ENCODE results near the gene PIM1. TPM values are rescaled to one million over a fixed set of nuclear protein-coding genes. Genes with fewer than 3 reads are reported as not detected.
"Not testable (repeated sequence)": the region's sequence is repeated elsewhere in the genome, so short reads cannot be mapped to it uniquely, and the experiment has no call there.

PIM1 gene
- total and polyA plus RNA-seq, 9 of the 15 experiments (the other 6 are each of a cell fraction or from before 2014, with no cell fraction given) = 19.0 to 789 (median 212) TPM

GRCh38 chr6:37127961-37128862, 41.7 kb upstream of the PIM1 start (continued):
- TF ChIP-seq HBP1 (CRISPR knock-in tag; IDR thresholded peaks at IDR 0.05) = 0 out of 2 replicates have a peak, but pooled peaks have one; percentile 59

- peak overlapping the region; percentile 89 for H2AFZ ChIP-seq (ENCODE audit: low read depth, low read length)
- in situ Hi-C loops (cut with MboI); H3K9me1 ChIP-seq (ENCODE audit: control insufficient read depth, insufficient read depth, low read length); H3K9me3 ChIP-seq (replicated peaks; ENCODE audit: control insufficient read depth, insufficient read depth, low read depth, low read length); H3K27me3 ChIP-seq (ENCODE audit: control insufficient read depth in 2 of 2, insufficient read depth in 2 of 2, low read length in 2 of 2); H3K36me3 ChIP-seq (ENCODE audit: control insufficient read depth, insufficient read depth, low read length); BruUV-seq (replicated peaks); H4K20me1 ChIP-seq (replicated peaks; ENCODE audit: control insufficient read depth, insufficient read depth, low read length); CTCF ChIA-PET (ENCODE audit: low intra/inter-chr PET ratio); H3K79me2 ChIP-seq (ENCODE audit: control insufficient read depth, insufficient read depth, low read length); H3K4me3 ChIP-seq: not testable (repeated sequence)
- FAIRE-seq (peak; percentile 15), DNase-seq (ENCODE audit: extremely low read depth in 1 of 4, low spot score in 3 of 4) (peak in 2 of 4 experiments; percentile 46 to 59), ATAC-seq (peak; percentile 13)
- 62% methylated on average over 12 of the region's 12 CpGs for WGBS (ENCODE audit: insufficient coverage, low coverage, missing lambda C conversion rate)
- intact Hi-C loops (cut with micrococcal nuclease) = loop anchor here (1.0 to 5.0 kb wide), 3 partner anchors 43 to 362 kb away; no protein-coding TSS in a partner anchor
- H3K4me2 ChIP-seq (ENCODE audit: insufficient read depth, low read length) = peak overlapping the region; percentile 42; the same call in 1 of the 2 replicates
- peak overlapping the region; percentile 60; a peak in 3 of 4 replicates for H3K9ac ChIP-seq (ENCODE audit: insufficient read depth in 1 of 2, low read depth in 2 of 2, low read length in 2 of 2)
- H3K4me1 ChIP-seq (replicated peaks in 1 of 2; ENCODE audit: control insufficient read depth in 2 of 2, insufficient read depth in 2 of 2, low read length in 2 of 2) = peaks cover 50 to 55% of the 10 kb centered on the region in 2 experiments
- POLR2A ChIA-PET = interaction anchor here (1.0 to 1.7 kb wide), 5 partner anchors 9 to 78 kb away, joined by 3 to 7 read pairs (median 3); no protein-coding TSS in a partner anchor
- peak overlapping the region; percentile 73 for H3K27ac ChIP-seq (ENCODE audit: extremely low read depth, low read depth, low read length)
- TF ChIP-seq SMAD4 (CRISPR knock-in tag; conservative IDR thresholded peaks at IDR 0.05) (0 out of 2 replicates have a peak, but pooled peaks have one; percentile 9), MAFG (tag; conservative IDR thresholded peaks at IDR 0.05) (peak; percentile 57; the same call in 1 of the 2 replicates), ZBTB11 (CRISPR knock-in tag; IDR thresholded peaks at IDR 0.05) (peak in 1 of 3 experiments; percentile 30; a peak in 2 of 6 replicates), E2F8 (IDR thresholded peaks at IDR 0.05; ENCODE audit: low read depth, partially characterized antibody) (peak; percentile 15), CREB3 (tag; conservative IDR thresholded peaks at IDR 0.05; ENCODE audit: low read depth) (0 out of 2 replicates have a peak, but pooled peaks have one; percentile 28), NFE2 (IDR thresholded peaks at IDR 0.05; ENCODE audit: low read depth) (peak; percentile 0; the same call in 1 of the 2 replicates)
These were observed 41.0 kb upstream of the PIM1 start for GRCh38 chr6:37128863-37129443.
